BLaER1 treated with 17β-estradiol and CSF1 and Interleukin-3, amounts not matched to agents 10 nM and 100 nM (cell line): ENCODE measurements around the gene TADA2A.
"Not testable (repeated sequence)": the region's sequence is repeated elsewhere in the genome, so short reads cannot be mapped to it uniquely, and the experiment has no call there.

Source experiments
- H3K27ac ChIP-seq, 11 experiments: shearing (Covaris generic); formaldehyde crosslinking; 2 replicates each; pipeline ENCODE4 v1.8.1; 2022
- H3K27me3 ChIP-seq, 11 experiments: shearing (Covaris generic); formaldehyde crosslinking; 2 replicates each; pipeline ENCODE4 v1.8.1; 2022
- H3K36me3 ChIP-seq, 11 experiments: shearing (Covaris generic); formaldehyde crosslinking; 2 replicates each; pipeline ENCODE4 v1.8.1; 2022
- H3K4me1 ChIP-seq, 10 experiments: shearing (Covaris generic); formaldehyde crosslinking; 2 replicates each; pipeline ENCODE4 v1.8.1; 2022
- H3K4me2 ChIP-seq, 11 experiments: shearing (Covaris generic); formaldehyde crosslinking; 2 replicates each; pipeline ENCODE4 v1.8.1; 2022
- H3K4me3 ChIP-seq, 10 experiments: shearing (Covaris generic); formaldehyde crosslinking; 2 replicates each; pipeline ENCODE4 v1.8.1; 2022
- H3K9ac ChIP-seq, 11 experiments: shearing (Covaris generic); formaldehyde crosslinking; 2 replicates each; pipeline ENCODE4 v1.8.1; 2022
- H3K9me3 ChIP-seq, 11 experiments: shearing (Covaris generic); formaldehyde crosslinking; replicated peaks in 1 of 11; 2 replicates each; pipeline ENCODE4 v1.8.1; 2022
- H4K20me1 ChIP-seq, 11 experiments: shearing (Covaris generic); formaldehyde crosslinking; 2 replicates each; pipeline ENCODE4 v1.8.1; 2022
- Cebpa-rat ChIP-seq, 11 experiments: shearing (Covaris generic); IDR thresholded peaks; 2 replicates each; pipeline ENCODE4 v1.8.1; 2022

The TADA2A gene

DNA sequence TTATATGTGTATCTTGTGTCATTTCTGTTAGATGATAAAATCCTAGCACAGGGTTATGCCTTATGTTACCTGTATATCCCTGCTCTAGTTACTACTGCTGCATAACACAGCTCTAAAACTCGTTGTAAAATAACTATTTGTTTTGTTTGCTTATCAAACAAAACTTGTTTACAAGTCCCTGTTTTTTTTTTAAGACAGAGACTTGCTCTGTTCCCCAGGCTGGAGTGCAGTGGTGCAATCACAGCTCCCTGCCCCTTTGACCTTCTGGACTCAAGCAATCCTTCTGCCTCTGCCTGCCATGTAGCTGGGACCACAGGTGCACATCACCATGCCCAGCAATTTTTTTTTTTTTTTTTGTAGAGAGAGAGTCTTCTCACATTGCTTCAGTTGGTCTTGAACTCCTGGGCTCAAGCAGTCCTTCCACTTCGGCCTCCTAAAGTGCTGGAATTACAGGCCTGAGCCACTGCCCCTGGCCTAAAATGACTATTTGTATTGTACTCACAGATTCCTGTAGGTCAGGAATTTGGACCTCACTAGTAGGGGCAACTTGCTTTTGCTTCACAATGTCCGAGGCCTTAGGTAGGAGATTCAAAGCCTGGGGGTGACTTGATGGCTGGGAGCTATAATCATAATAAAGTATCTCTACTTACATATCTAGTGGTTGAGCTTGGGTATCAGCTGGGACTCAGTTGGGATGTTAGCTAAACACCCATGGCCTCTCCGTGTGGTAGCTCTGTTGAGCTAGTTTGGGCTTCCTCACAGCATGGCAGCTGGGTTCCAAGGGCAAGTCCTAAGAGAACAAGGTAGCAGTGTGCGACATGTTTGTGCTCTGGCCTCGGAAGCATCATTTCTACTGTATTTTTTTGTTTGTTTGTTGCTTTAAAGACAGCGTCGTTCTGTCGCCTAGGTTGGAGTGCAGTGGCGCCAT, 95.6 kb downstream of the TADA2A start:
- H3K4me1 ChIP-seq = 0 out of 20 replicates have a peak, but pooled peaks cover 0 to 3% (median 0%) of the 10 kb centered on the region in 10 experiments
- no peaks in the 10 kb centered on the region for H3K27me3 ChIP-seq
- no peak overlapping the region for H3K4me3 ChIP-seq
- H3K27ac ChIP-seq = no peak overlapping the region
- H4K20me1 ChIP-seq = peaks cover 5 to 100% (median 69%) of the 10 kb centered on the region in 11 experiments; a peak in 21 of 22 replicates
- TF ChIP-seq Cebpa-rat (IDR thresholded peaks at IDR 0.05) = no peak
- H3K36me3 ChIP-seq = peaks cover 0 to 56% (median 29%) of the 10 kb centered on the region in 11 experiments; a peak in 16 of 22 replicates
- no peaks in the 10 kb centered on the region for H3K9me3 ChIP-seq
- no peak overlapping the region for H3K9ac ChIP-seq
- H3K4me2 ChIP-seq = no peak overlapping the region

DNA sequence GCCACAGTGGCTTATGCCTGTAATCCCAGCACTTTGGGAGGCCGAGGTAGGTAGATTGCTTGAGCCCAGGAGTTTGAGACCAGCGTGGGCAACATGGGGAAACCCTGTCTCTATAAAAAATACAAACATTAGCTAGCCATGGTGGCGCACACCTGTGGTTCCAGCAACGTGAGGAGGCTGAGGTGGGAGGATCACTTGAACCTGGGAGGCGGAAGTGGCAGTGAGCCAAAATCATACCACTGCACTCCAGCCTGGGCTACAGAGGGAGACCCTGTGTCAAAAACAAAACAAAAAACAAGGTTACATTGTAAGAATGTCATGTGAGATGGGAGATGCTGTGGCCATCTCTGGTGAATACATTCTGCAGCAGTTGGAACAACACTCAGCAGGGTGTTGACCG, 96.5 kb downstream of the TADA2A start:
- no peak overlapping the region for H3K4me2 ChIP-seq
- no peak overlapping the region for H3K9ac ChIP-seq
- peaks cover 5 to 100% (median 71%) of the 10 kb centered on the region in 11 experiments; a peak in 21 of 22 replicates for H4K20me1 ChIP-seq
- TF ChIP-seq Cebpa-rat (IDR thresholded peaks at IDR 0.05) = no peak
- H3K36me3 ChIP-seq = peaks cover 0 to 57% (median 38%) of the 10 kb centered on the region in 11 experiments; a peak in 16 of 22 replicates
- H3K4me3 ChIP-seq = no peak overlapping the region
- no peaks in the 10 kb centered on the region for H3K9me3 ChIP-seq
- no peak overlapping the region for H3K27ac ChIP-seq
- no peaks in the 10 kb centered on the region for H3K27me3 ChIP-seq
- H3K4me1 ChIP-seq = 0 out of 20 replicates have a peak, but pooled peaks cover 0 to 3% (median 0%) of the 10 kb centered on the region in 10 experiments

- TF ChIP-seq Cebpa-rat (IDR thresholded peaks at IDR 0.05) = no peak
- Histone ChIP-seq H3K4me3 (no peak overlapping the region), H3K27me3 (no peaks in the 10 kb centered on the region), H4K20me1 (peaks cover 11 to 97% (median 79%) of the 10 kb centered on the region in 11 experiments), H3K9ac (no peak overlapping the region), H3K4me2 (no peak overlapping the region), H3K27ac (no peak overlapping the region), H3K36me3 (peaks cover 0 to 51% (median 27%) of the 10 kb centered on the region in 11 experiments; a peak in 16 of 22 replicates), H3K4me1 (peaks cover 0 to 9% (median 5%) of the 10 kb centered on the region in 10 experiments; a peak in 10 of 20 replicates), H3K9me3 (no peaks in the 10 kb centered on the region)
Observed at GRCh38 chr17:37505333-37505732, 98.6 kb downstream of the TADA2A start.

DNA sequence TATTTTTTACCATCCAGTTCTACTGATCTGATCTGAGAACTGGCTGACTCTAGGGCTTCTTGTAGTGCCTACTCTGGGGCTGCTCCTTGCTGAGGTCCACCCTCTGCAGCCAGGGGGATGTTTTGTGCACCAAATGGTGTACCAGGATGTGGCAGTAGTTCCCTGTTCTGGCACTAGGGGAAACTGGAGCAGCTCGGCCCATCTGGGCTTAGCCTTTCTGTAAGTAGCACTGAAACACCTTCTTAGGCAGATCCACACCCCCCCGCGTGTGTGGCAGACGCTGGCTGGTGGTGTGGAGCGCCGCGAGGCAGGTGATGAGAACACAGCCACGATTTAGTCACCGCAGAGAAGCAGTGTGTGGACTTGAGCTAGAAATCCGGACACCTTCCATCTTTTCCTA, 100.0 kb downstream of the TADA2A start:
- Histone ChIP-seq H3K36me3 (peaks cover 0 to 53% (median 34%) of the 10 kb centered on the region in 11 experiments; a peak in 16 of 22 replicates), H3K9ac (no peak overlapping the region), H3K4me1 (peaks cover 0 to 16% (median 9%) of the 10 kb centered on the region in 10 experiments; a peak in 10 of 20 replicates), H3K27ac (no peak overlapping the region), H4K20me1 (peaks cover 15 to 97% (median 84%) of the 10 kb centered on the region in 11 experiments), H3K27me3 (no peaks in the 10 kb centered on the region), H3K9me3 (no peaks in the 10 kb centered on the region), H3K4me3 (no peak overlapping the region), H3K4me2 (no peak overlapping the region)
- no peak for TF ChIP-seq Cebpa-rat (IDR thresholded peaks at IDR 0.05)

GRCh38 chr17:37507111-37507510, 100.4 kb downstream of the TADA2A start:
- Histone ChIP-seq H4K20me1 (peaks cover 15 to 97% (median 82%) of the 10 kb centered on the region in 11 experiments), H3K9ac (no peak overlapping the region), H3K4me3 (no peak overlapping the region), H3K27ac (no peak overlapping the region), H3K27me3 (no peaks in the 10 kb centered on the region), H3K4me1 (peaks cover 0 to 16% (median 9%) of the 10 kb centered on the region in 10 experiments; a peak in 10 of 20 replicates), H3K9me3 (no peaks in the 10 kb centered on the region), H3K4me2 (no peak overlapping the region), H3K36me3 (peaks cover 2 to 52% (median 36%) of the 10 kb centered on the region in 11 experiments)
- TF ChIP-seq Cebpa-rat (IDR thresholded peaks at IDR 0.05) = no peak

DNA sequence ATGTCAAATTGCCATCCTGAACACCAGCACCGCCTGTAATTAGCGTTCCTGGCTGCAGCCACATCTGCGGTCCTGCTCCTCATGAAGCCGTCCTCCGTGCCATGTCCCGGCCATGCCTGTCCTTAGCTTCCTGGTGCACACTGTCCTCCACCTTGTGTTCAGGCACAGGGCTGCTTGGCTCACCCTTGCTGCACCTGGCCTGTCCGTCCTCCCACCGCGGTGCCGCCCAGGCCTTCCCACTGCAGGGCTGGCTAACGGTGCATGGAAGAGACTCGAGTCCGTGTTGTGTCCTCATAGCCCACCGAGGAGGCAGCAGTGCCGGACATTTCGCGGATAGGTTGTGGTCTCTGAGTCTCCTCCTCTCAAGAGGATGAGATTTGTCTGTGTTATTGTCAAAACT, 103.4 kb downstream of the TADA2A start:
- Histone ChIP-seq H3K4me2 (0 out of 22 replicates have a peak overlapping the region, but pooled peaks of 2 of the 11 experiments have one; percentile 3 to 12), H3K4me3 (no peak overlapping the region), H3K9me3 (no peaks in the 10 kb centered on the region), H3K27me3 (no peaks in the 10 kb centered on the region), H3K9ac (no peak overlapping the region), H4K20me1 (peaks cover 27 to 97% (median 82%) of the 10 kb centered on the region in 11 experiments), H3K36me3 (peaks cover 32 to 69% (median 55%) of the 10 kb centered on the region in 11 experiments), H3K4me1 (peaks cover 0 to 16% (median 9%) of the 10 kb centered on the region in 10 experiments; a peak in 10 of 20 replicates), H3K27ac (no peak overlapping the region)
- TF ChIP-seq Cebpa-rat (IDR thresholded peaks at IDR 0.05) = no peak

DNA sequence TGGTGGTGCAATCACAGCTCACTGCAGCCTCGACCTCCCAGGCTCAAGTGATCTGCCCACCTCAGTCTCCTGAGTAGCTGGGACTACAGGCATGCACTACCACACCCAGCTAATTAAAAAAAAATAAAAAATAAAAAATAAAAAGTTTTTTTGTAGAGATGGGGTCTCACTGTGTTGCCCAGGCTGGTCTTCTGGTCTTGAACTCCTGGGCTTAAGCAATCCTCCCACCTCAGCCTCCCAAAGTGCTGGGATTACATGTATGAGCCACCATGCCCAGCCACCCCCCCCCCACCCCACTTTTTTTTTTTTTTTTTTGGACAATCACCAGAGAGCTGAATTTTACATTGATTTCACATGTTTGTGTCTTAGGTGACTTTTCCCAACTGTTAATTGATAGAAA, 105.0 kb downstream of the TADA2A start:
- Histone ChIP-seq H3K36me3 (peaks cover 48 to 85% (median 69%) of the 10 kb centered on the region in 11 experiments), H3K4me1 (peaks cover 0 to 13% (median 9%) of the 10 kb centered on the region in 10 experiments; a peak in 10 of 20 replicates), H4K20me1 (peaks cover 25 to 94% (median 76%) of the 10 kb centered on the region in 11 experiments)
- H3K9me3 ChIP-seq, H3K27me3 ChIP-seq, H3K9ac ChIP-seq, H3K4me3 ChIP-seq, H3K27ac ChIP-seq, H3K4me2 ChIP-seq: not testable (repeated sequence)

DNA sequence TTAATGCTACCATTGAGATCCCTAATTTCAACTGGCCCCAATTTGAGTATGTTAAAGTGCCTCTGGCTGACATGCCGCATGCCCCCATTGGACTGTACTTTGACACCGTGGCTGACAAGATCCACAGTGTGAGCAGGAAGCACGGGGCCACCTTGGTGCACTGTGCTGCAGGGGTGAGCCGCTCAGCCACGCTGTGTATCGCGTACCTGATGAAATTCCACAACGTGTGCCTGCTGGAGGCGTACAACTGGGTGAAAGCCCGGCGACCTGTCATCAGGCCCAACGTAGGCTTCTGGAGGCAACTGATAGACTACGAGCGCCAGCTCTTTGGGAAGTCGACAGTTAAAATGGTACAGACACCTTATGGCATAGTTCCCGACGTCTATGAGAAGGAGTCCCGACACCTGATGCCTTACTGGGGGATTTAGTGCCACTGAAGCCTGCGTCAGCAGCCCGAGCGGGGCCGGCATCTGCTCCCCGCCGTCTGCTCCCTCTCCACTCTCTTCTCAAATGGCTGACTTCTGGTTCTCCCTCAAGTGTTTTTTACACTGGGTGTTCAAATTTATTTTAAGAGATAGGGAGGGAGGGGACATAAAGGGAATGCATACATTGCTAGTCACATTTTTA, 105.9 kb downstream of the TADA2A start:
- H3K4me1 ChIP-seq = peaks cover 0 to 13% (median 9%) of the 10 kb centered on the region in 10 experiments; a peak in 10 of 20 replicates
- H3K36me3 ChIP-seq = peaks cover 57 to 85% (median 75%) of the 10 kb centered on the region in 11 experiments
- H3K9me3 ChIP-seq = no peaks in the 10 kb centered on the region
- TF ChIP-seq Cebpa-rat (IDR thresholded peaks at IDR 0.05) = no peak
- no peak overlapping the region for H3K9ac ChIP-seq
- no peak overlapping the region for H3K4me3 ChIP-seq
- H3K27me3 ChIP-seq = no peaks in the 10 kb centered on the region
- no peak overlapping the region for H3K4me2 ChIP-seq
- H4K20me1 ChIP-seq = peaks cover 22 to 90% (median 71%) of the 10 kb centered on the region in 11 experiments
- no peak overlapping the region for H3K27ac ChIP-seq

- Histone ChIP-seq H3K4me3 (no peak overlapping the region), H3K9ac (no peak overlapping the region), H3K27ac (no peak overlapping the region), H3K9me3 (no peaks in the 10 kb centered on the region), H3K4me2 (no peak overlapping the region), H4K20me1 (peaks cover 32 to 85% (median 67%) of the 10 kb centered on the region in 11 experiments), H3K36me3 (peaks cover 66 to 87% (median 79%) of the 10 kb centered on the region in 11 experiments), H3K4me1 (peaks cover 0 to 13% (median 9%) of the 10 kb centered on the region in 10 experiments; a peak in 10 of 20 replicates), H3K27me3 (no peaks in the 10 kb centered on the region)
- TF ChIP-seq Cebpa-rat (IDR thresholded peaks at IDR 0.05) = no peak
Observed at GRCh38 chr17:37513711-37514110, 107.0 kb downstream of the TADA2A start.
